H9 (cell line): ENCODE measurements around the gene GPR137B. TPM values are rescaled to one million over a fixed set of nuclear protein-coding genes. Genes with fewer than 3 reads are reported as not detected.

ENCODE experiments used
- DNase-seq: peaks from one replicate; pipeline ENCODE4 v3.0.0-alpha.2; 2017
- H2AFZ ChIP-seq: one replicate; pipeline ENCODE4 v1.6.1; 2013; ENCODE audit warnings: mild to moderate bottlenecking, low read length, control low read depth, moderate library complexity
- H2AK5ac ChIP-seq: 2 replicates; pipeline ENCODE4 v1.6.1; 2013; ENCODE audit warnings: low read length, control low read depth, mixed read lengths; ENCODE audit not compliant: insufficient read length
- H2BK120ac ChIP-seq: one replicate; pipeline ENCODE4 v1.6.1; 2013; ENCODE audit warnings: low read depth, mild to moderate bottlenecking, low read length, control low read depth, inconsistent platforms; ENCODE audit not compliant: poor library complexity, severe bottlenecking
- H2BK12ac ChIP-seq: 2 replicates; pipeline ENCODE4 v1.6.1; 2013; ENCODE audit warnings: low read length, control low read depth, mixed read lengths, low read depth; ENCODE audit not compliant: insufficient read length
- H2BK15ac ChIP-seq: 2 replicates; pipeline ENCODE4 v1.6.1; 2013; ENCODE audit warnings: low read depth, low read length, control low read depth
- H2BK20ac ChIP-seq: one replicate; pipeline ENCODE4 v1.6.1; 2013; ENCODE audit warnings: low read depth, mild to moderate bottlenecking, low read length, control low read depth, inconsistent platforms; ENCODE audit not compliant: poor library complexity, severe bottlenecking
- H2BK5ac ChIP-seq: 2 replicates; pipeline ENCODE4 v1.6.1; 2013; ENCODE audit warnings: low read length, control low read depth, mixed read lengths; ENCODE audit not compliant: insufficient read length
- H3K14ac ChIP-seq: 2 replicates; pipeline ENCODE4 v1.6.1; 2013; ENCODE audit warnings: low read length, control low read depth; ENCODE audit not compliant: insufficient read depth
- H3K18ac ChIP-seq: 2 replicates; pipeline ENCODE4 v1.6.1; 2013; ENCODE audit warnings: low read depth, mild to moderate bottlenecking, mixed read lengths, low read length, control low read depth; ENCODE audit not compliant: insufficient read length
- H3K23ac ChIP-seq: 2 replicates; pipeline ENCODE4 v1.6.1; 2013; ENCODE audit warnings: low read length, control low read depth, mixed read lengths, low read depth; ENCODE audit not compliant: insufficient read length
- H3K23me2 ChIP-seq: 2 replicates; pipeline ENCODE4 v1.6.1; 2013; ENCODE audit warnings: low read depth, mild to moderate bottlenecking, mixed read lengths, low read length, control low read depth; ENCODE audit not compliant: insufficient read length, poor library complexity, severe bottlenecking
- H3K27ac ChIP-seq: 2 replicates; pipeline ENCODE4 v1.5.1; 2013; ENCODE audit warnings: low read length, control low read depth, mixed read lengths, low read depth; ENCODE audit not compliant: insufficient read length
- H3K27me3 ChIP-seq: 2 replicates; pipeline ENCODE4 v1.6.1; 2013; ENCODE audit warnings: low read length, control low read depth, inconsistent platforms; ENCODE audit not compliant: insufficient read depth
- H3K4ac ChIP-seq: 2 replicates; pipeline ENCODE4 v1.6.1; 2013; ENCODE audit warnings: low read depth, mild to moderate bottlenecking, control low read depth, inconsistent platforms, low read length, moderate library complexity
- H3K4me1 ChIP-seq: 2 replicates; pipeline ENCODE4 v1.6.1; 2013; ENCODE audit warnings: low read length, control low read depth, inconsistent platforms; ENCODE audit not compliant: insufficient read depth
- H3K4me2 ChIP-seq: 2 replicates; pipeline ENCODE4 v1.6.1; 2013; ENCODE audit warnings: low read length, control low read depth, mixed read lengths; ENCODE audit not compliant: insufficient read length, insufficient read depth
- H3K56ac ChIP-seq: 2 replicates; pipeline ENCODE4 v1.6.1; 2013; ENCODE audit warnings: low read depth, mild to moderate bottlenecking, mixed read lengths, low read length, control low read depth; ENCODE audit not compliant: insufficient read length
- H3K79me1 ChIP-seq: 2 replicates; pipeline ENCODE4 v1.6.1; 2013; ENCODE audit warnings: low read depth, mild to moderate bottlenecking, moderate library complexity, low read length, control low read depth, inconsistent platforms; ENCODE audit not compliant: insufficient read depth, poor library complexity, severe bottlenecking
- H3K79me2 ChIP-seq: 2 replicates; pipeline ENCODE4 v1.6.1; 2013; ENCODE audit warnings: low read length, control low read depth, inconsistent platforms; ENCODE audit not compliant: insufficient read depth
- H3K9ac ChIP-seq: 2 replicates; pipeline ENCODE4 v1.6.1; 2013; ENCODE audit warnings: low read length, control low read depth, mixed read lengths; ENCODE audit not compliant: insufficient read length; ENCODE audit errors: extremely low read depth
- H3K9me3 ChIP-seq: one replicate; pipeline ENCODE4 v1.6.1; 2013; ENCODE audit warnings: low read depth, low read length, inconsistent platforms; ENCODE audit not compliant: control insufficient read depth
- H3T11ph ChIP-seq: one replicate; pipeline ENCODE4 v1.6.1; 2013; ENCODE audit warnings: mild to moderate bottlenecking, low read length, control low read depth, inconsistent platforms
- H4K20me1 ChIP-seq: one replicate; pipeline ENCODE4 v1.6.1; 2013; ENCODE audit not compliant: control insufficient read depth, insufficient read length, insufficient read depth
- H4K5ac ChIP-seq: 2 replicates; pipeline ENCODE4 v1.6.1; 2013; ENCODE audit warnings: low read depth, mild to moderate bottlenecking, mixed read lengths, low read length, control low read depth; ENCODE audit not compliant: insufficient read length
- H4K8ac ChIP-seq: replicated peaks from 2 replicates; pipeline ENCODE4 v1.6.1; 2013; ENCODE audit warnings: low read length, control low read depth, mixed read lengths, low read depth; ENCODE audit not compliant: insufficient read length
- H4K91ac ChIP-seq: 2 replicates; pipeline ENCODE4 v1.6.1; 2013; ENCODE audit warnings: low read depth, mild to moderate bottlenecking, moderate library complexity, mixed read lengths, low read length, control low read depth; ENCODE audit not compliant: insufficient read length
- H3K27ac Mint-ChIP-seq, 3 experiments: 2 replicates in 2 of 3; 3 replicates in 1 of 3; pipeline ENCODE4 v1.8.0; 2020 to 2021; ENCODE audit warnings: mixed read lengths in 3 of 3, mild to moderate bottlenecking in 1 of 3, moderate library complexity in 1 of 3
- H3K27me3 Mint-ChIP-seq: 2 replicates; pipeline ENCODE4 v1.8.0; 2021; ENCODE audit warnings: low read depth, mild to moderate bottlenecking, moderate library complexity, mixed read lengths
- H3K36me3 Mint-ChIP-seq, 3 experiments: 2 replicates in 2 of 3; 3 replicates in 1 of 3; pipeline ENCODE4 v1.8.0; 2020 to 2021; ENCODE audit warnings: low read depth in 3 of 3, mixed read lengths in 3 of 3; ENCODE audit not compliant: insufficient read depth in 1 of 3
- H3K4me1 Mint-ChIP-seq, 2 experiments: 2 replicates each; pipeline ENCODE4 v1.8.0; 2020; ENCODE audit warnings: mixed read lengths in 2 of 2
- H3K4me3 Mint-ChIP-seq, 2 experiments: 2 replicates in 1 of 2; 3 replicates in 1 of 2; pipeline ENCODE4 v1.8.0; 2020 to 2021; ENCODE audit warnings: mild to moderate bottlenecking in 2 of 2, mixed read lengths in 2 of 2, moderate library complexity in 1 of 2
- H3K9me3 Mint-ChIP-seq, 2 experiments: 2 replicates in 1 of 2; 3 replicates in 1 of 2; pipeline ENCODE4 v1.8.0; 2020; ENCODE audit warnings: mild to moderate bottlenecking in 2 of 2, mixed read lengths in 2 of 2, moderate library complexity in 1 of 2
- CTCF ChIP-seq: fragments of 200-600 bp; sonication (generic); conservative IDR thresholded peaks from 3 replicates; pipeline ENCODE4 v1.8.0; 2021; ENCODE audit warnings: antibody characterized with exemption, mild to moderate bottlenecking
- WGBS: extraction: QIAGEN DNeasy Blood & Tissue Kit; methylation state at CpG from one replicate; pipeline ENCODE4 v1.1.7; 2013; ENCODE audit warnings: missing lambda C conversion rate, low lambda C conversion rate, mixed read lengths; ENCODE audit not compliant: insufficient read length; ENCODE audit errors: extremely low coverage; 5-methylcytosine and 5-hydroxymethylcytosine counted together
- total RNA-seq: library from RNA; stranded (reverse); gene quantifications from 2 replicates; pipeline ENCODE4 v1.2.1, GENCODE V29; 2021

GPR137B gene
- total RNA-seq, 1 experiment from 2014 or later, result 5.9 TPM

GRCh38 chr1:236158719-236159118 is 16.4 kb downstream of the GPR137B start:
- Histone ChIP-seq H3K9me3 (no peaks in the 10 kb centered on the region), H3T11ph (no peak overlapping the region), H4K5ac (no peak overlapping the region), H3K23me2 (no peaks in the 10 kb centered on the region), H2AFZ (no peak overlapping the region), H3K27ac (no peak overlapping the region), H3K4me2 (no peak overlapping the region), H3K56ac (no peak overlapping the region), H3K18ac (no peak overlapping the region), H3K4ac (no peak overlapping the region), H2BK120ac (no peak overlapping the region), H2AK5ac (no peak overlapping the region), H3K23ac (no peak overlapping the region), H3K9ac (no peak overlapping the region), H3K79me1 (no peaks in the 10 kb centered on the region), H3K79me2 (no peaks in the 10 kb centered on the region), H3K14ac (no peak overlapping the region), H4K20me1 (no peaks in the 10 kb centered on the region), H3K4me1 (no peaks in the 10 kb centered on the region; the same call in 1 of the 2 replicates), H2BK5ac (no peak overlapping the region), H2BK20ac (no peak overlapping the region), H4K8ac (no peak overlapping the region), H3K27me3 (no peaks in the 10 kb centered on the region), H2BK12ac (no peak overlapping the region), H2BK15ac (no peak overlapping the region), H4K91ac (no peak overlapping the region)
- H3K36me3 Mint-ChIP-seq, result peaks cover 20 to 35% (median 27%) of the 10 kb centered on the region in 3 experiments
- H3K4me1 Mint-ChIP-seq, result peaks cover 7 to 18% of the 10 kb centered on the region in 2 experiments
- peaks cover 3% of the 10 kb centered on the region for H3K27me3 Mint-ChIP-seq
- no peak for DNase-seq
- H3K27ac Mint-ChIP-seq, result no peak overlapping the region
- H3K4me3 Mint-ChIP-seq, result no peak overlapping the region
- WGBS, result no CpG with 5 or more reads among the region's 2 CpGs
- TF ChIP-seq CTCF, result no peak
- peaks cover 24 to 27% of the 10 kb centered on the region in 2 experiments for H3K9me3 Mint-ChIP-seq
